RWPE2 (cell line): Measurements from ENCODE around the gene C19orf38.

Experiments used
- ATAC-seq: fragments of 200-7000 bp; cut with Tn5 transposase; 3 replicates; pipeline ENCODE4 v1.9.1; 2021; ENCODE audit warnings: low read depth
- DNase-seq: peaks from one replicate; pipeline ENCODE4 v3.0.0-alpha.2; 2020; ENCODE audit warnings: low spot score
- H3K27ac ChIP-seq: fragments of 450-650 bp; 2 replicates; pipeline ENCODE4 v1.5.1; 2017; ENCODE audit warnings: mild to moderate bottlenecking; ENCODE audit not compliant: poor library complexity, severe bottlenecking
- H3K27me3 ChIP-seq: fragments of 250-450 bp; sonication (Bioruptor Pico); 2 replicates; pipeline ENCODE4 v1.5.1; 2021; ENCODE audit warnings: mild to moderate bottlenecking, moderate library complexity; ENCODE audit not compliant: insufficient read depth, poor library complexity, severe bottlenecking
- H3K36me3 ChIP-seq: fragments of 250-450 bp; sonication (Bioruptor Pico); 2 replicates; pipeline ENCODE4 v1.5.1; 2020; ENCODE audit warnings: low read depth, mild to moderate bottlenecking, moderate library complexity
- H3K4me1 ChIP-seq: fragments of 250-450 bp; sonication (Bioruptor Pico); 2 replicates; pipeline ENCODE4 v1.5.1; 2021; ENCODE audit warnings: mild to moderate bottlenecking, moderate library complexity; ENCODE audit not compliant: insufficient read depth, poor library complexity, severe bottlenecking
- H3K4me3 ChIP-seq: fragments of 250-450 bp; sonication (Bioruptor Pico); 2 replicates; pipeline ENCODE4 v1.5.1; 2021; ENCODE audit warnings: mild to moderate bottlenecking, moderate library complexity; ENCODE audit not compliant: severe bottlenecking
- H3K9me3 ChIP-seq: fragments of 250-450 bp; sonication (Bioruptor Pico); 2 replicates; pipeline ENCODE4 v1.5.1; 2021; ENCODE audit warnings: mild to moderate bottlenecking, moderate library complexity; ENCODE audit not compliant: severe bottlenecking
- CTCF ChIP-seq: fragments of 450-650 bp; IDR thresholded peaks from one replicate; pipeline ENCODE4 v1.5.1; 2017; ENCODE audit warnings: mild to moderate bottlenecking, moderate library complexity; ENCODE audit not compliant: poor library complexity, severe bottlenecking

C19orf38 gene

GRCh38 chr19:10815969-10816644 is 32.1 kb upstream of the C19orf38 start:
- H3K36me3 ChIP-seq = peaks cover 48% of the 10 kb centered on the region
- H3K9me3 ChIP-seq = no peaks in the 10 kb centered on the region
- ATAC-seq (no peak), DNase-seq (no peak)
- H3K4me3 ChIP-seq = no peak overlapping the region
- no peak for TF ChIP-seq CTCF
- H3K27me3 ChIP-seq = no peaks in the 10 kb centered on the region
- no peak overlapping the region for H3K27ac ChIP-seq
- no peaks in the 10 kb centered on the region for H3K4me1 ChIP-seq

- H3K9me3 ChIP-seq = no peaks in the 10 kb centered on the region
- DNase-seq = no peak
- no peaks in the 10 kb centered on the region for H3K4me1 ChIP-seq
- peaks cover 51% of the 10 kb centered on the region for H3K36me3 ChIP-seq
- H3K4me3 ChIP-seq = no peak overlapping the region
- no peak for TF ChIP-seq CTCF
- no peaks in the 10 kb centered on the region for H3K27me3 ChIP-seq
- ATAC-seq = no peak
- no peak overlapping the region for H3K27ac ChIP-seq
Measured at GRCh38 chr19:10816691-10817090, 31.5 kb upstream of the C19orf38 start.

- DNase-seq (no peak), ATAC-seq (no peak)
- Histone ChIP-seq H3K36me3 (peaks cover 43% of the 10 kb centered on the region), H3K9me3 (no peaks in the 10 kb centered on the region), H3K4me3 (no peak overlapping the region), H3K4me1 (no peaks in the 10 kb centered on the region), H3K27ac (no peak overlapping the region), H3K27me3 (no peaks in the 10 kb centered on the region)
- TF ChIP-seq CTCF = no peak
Measured at GRCh38 chr19:10817291-10818038, 30.8 kb upstream of the C19orf38 start.

- no peaks in the 10 kb centered on the region for H3K4me1 ChIP-seq
- DNase-seq (no peak), ATAC-seq (no peak)
- no peak overlapping the region for H3K27ac ChIP-seq
- H3K27me3 ChIP-seq = no peaks in the 10 kb centered on the region
- TF ChIP-seq CTCF = no peak
- H3K36me3 ChIP-seq = peaks cover 37% of the 10 kb centered on the region
- H3K4me3 ChIP-seq = no peak overlapping the region
- no peaks in the 10 kb centered on the region for H3K9me3 ChIP-seq
Measured at GRCh38 chr19:10818301-10819123, 29.7 kb upstream of the C19orf38 start.
